ENCODE measurements around the gene HBS1L. TPM values are rescaled to one million over a fixed set of nuclear protein-coding genes. Genes with fewer than 3 reads are reported as not detected.

HBS1L gene
- total and polyA plus RNA-seq, 10 of the 15 experiments (the other 5 are each of a cell fraction or from before 2014, with no cell fraction given): 58.7 to 142 (median 78.8) TPM

GRCh38 chr6:134967711-134968110 lies 86.9 kb downstream of the HBS1L start:
- TF ChIP-seq CBX3 (IDR thresholded peaks at IDR 0.05; ENCODE audit: borderline replicate concordance, low read depth) (no peak), BCL3 (IDR thresholded peaks at IDR 0.05; ENCODE audit: borderline replicate concordance, insufficient read depth, low read depth, low read length, poor library complexity, severe bottlenecking) (peak; percentile 22), MEF2A (IDR thresholded peaks at IDR 0.05; ENCODE audit: insufficient read depth, low read depth, low read length) (0 out of 2 replicates have a peak, but pooled peaks have one; percentile 49), CHD1 (IDR thresholded peaks at IDR 0.05; ENCODE audit: low read depth, low read length) (no peak), ASH2L (IDR thresholded peaks at IDR 0.05; ENCODE audit: borderline replicate concordance, low read depth) (no peak), ATF7 (IDR thresholded peaks at IDR 0.05; ENCODE audit: low read depth) (no peak)
- TF ChIP-seq, protein P1, sequence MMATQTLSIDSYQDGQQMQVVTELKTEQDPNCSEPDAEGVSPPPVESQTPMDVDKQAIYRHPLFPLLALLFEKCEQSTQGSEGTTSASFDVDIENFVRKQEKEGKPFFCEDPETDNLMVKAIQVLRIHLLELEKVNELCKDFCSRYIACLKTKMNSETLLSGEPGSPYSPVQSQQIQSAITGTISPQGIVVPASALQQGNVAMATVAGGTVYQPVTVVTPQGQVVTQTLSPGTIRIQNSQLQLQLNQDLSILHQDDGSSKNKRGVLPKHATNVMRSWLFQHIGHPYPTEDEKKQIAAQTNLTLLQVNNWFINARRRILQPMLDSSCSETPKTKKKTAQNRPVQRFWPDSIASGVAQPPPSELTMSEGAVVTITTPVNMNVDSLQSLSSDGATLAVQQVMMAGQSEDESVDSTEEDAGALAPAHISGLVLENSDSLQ (IDR thresholded peaks at IDR 0.05): no peak
- TF ChIP-seq, protein P2, sequence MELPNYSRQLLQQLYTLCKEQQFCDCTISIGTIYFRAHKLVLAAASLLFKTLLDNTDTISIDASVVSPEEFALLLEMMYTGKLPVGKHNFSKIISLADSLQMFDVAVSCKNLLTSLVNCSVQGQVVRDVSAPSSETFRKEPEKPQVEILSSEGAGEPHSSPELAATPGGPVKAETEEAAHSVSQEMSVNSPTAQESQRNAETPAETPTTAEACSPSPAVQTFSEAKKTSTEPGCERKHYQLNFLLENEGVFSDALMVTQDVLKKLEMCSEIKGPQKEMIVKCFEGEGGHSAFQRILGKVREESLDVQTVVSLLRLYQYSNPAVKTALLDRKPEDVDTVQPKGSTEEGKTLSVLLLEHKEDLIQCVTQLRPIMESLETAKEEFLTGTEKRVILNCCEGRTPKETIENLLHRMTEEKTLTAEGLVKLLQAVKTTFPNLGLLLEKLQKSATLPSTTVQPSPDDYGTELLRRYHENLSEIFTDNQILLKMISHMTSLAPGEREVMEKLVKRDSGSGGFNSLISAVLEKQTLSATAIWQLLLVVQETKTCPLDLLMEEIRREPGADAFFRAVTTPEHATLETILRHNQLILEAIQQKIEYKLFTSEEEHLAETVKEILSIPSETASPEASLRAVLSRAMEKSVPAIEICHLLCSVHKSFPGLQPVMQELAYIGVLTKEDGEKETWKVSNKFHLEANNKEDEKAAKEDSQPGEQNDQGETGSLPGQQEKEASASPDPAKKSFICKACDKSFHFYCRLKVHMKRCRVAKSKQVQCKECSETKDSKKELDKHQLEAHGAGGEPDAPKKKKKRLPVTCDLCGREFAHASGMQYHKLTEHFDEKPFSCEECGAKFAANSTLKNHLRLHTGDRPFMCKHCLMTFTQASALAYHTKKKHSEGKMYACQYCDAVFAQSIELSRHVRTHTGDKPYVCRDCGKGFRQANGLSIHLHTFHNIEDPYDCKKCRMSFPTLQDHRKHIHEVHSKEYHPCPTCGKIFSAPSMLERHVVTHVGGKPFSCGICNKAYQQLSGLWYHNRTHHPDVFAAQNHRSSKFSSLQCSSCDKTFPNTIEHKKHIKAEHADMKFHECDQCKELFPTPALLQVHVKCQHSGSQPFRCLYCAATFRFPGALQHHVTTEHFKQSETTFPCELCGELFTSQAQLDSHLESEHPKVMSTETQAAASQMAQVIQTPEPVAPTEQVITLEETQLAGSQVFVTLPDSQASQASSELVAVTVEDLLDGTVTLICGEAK (IDR thresholded peaks at IDR 0.05; ENCODE audit: borderline replicate concordance): no peak
- Histone ChIP-seq H3K4me2 (ENCODE audit: control insufficient read depth, insufficient read depth) (no peak overlapping the region), H3K36me3 (ENCODE audit: control insufficient read depth in 2 of 2, insufficient read depth in 2 of 2, low read length in 1 of 2) (peaks cover 0 to 5% of the 10 kb centered on the region in 2 experiments; a peak in 1 of 4 replicates), H3K4me3 (no peak overlapping the region), H2AFZ (ENCODE audit: control insufficient read depth, low read depth, low read length) (no peak overlapping the region), H3K9me3 (replicated peaks; ENCODE audit: control insufficient read depth, insufficient read depth, low read length) (no peaks in the 10 kb centered on the region), H3K27ac (ENCODE audit: control insufficient read depth, insufficient read depth) (no peak overlapping the region), H3K4me1 (ENCODE audit: control insufficient read depth, insufficient read depth, low read length) (no peaks in the 10 kb centered on the region), H3K9ac (ENCODE audit: control insufficient read depth, insufficient read depth, low read length) (no peak overlapping the region), H3K79me2 (ENCODE audit: control insufficient read depth, insufficient read depth, low read length) (no peaks in the 10 kb centered on the region), H3K27me3 (replicated peaks in 1 of 2; ENCODE audit: control insufficient read depth in 2 of 2, insufficient read depth in 2 of 2, low read length in 1 of 2) (no peaks in the 10 kb centered on the region), H4K20me1 (ENCODE audit: control insufficient read depth, insufficient read depth) (no peaks in the 10 kb centered on the region)
- SMC1A ChIA-PET (ENCODE audit: uncharacterized antibody, unreplicated experiment): interaction anchor here (0.6 to 1.2 kb wide), 6 partner anchors 8 to 458 kb away, joined by 3 to 4 read pairs (median 3); no protein-coding TSS in a partner anchor
- ATAC-seq (peak; percentile 23; the same call in 1 of the 3 replicates), DNase-seq (ENCODE audit: low read depth, low spot score) (no peak), FAIRE-seq (no peak)
- no TSS peak for BruUV-seq (replicated peaks)
- 3% methylated on average over 1 of the region's 1 CpG for WGBS (ENCODE audit: insufficient coverage, insufficient replicate concordance, low lambda C conversion rate, missing lambda C conversion rate)
- CTCF ChIA-PET: interaction anchor here (1.2 to 2.3 kb wide), 3 partner anchors 10 to 29 kb away, joined by 3 to 15 read pairs (median 5); no protein-coding TSS in a partner anchor
- POLR2A ChIA-PET: no interaction called here
- in situ Hi-C loops (cut with MboI): no loop called here
- RAD21 ChIA-PET (ENCODE audit: unreplicated experiment): interaction anchor here (1.2 kb wide), 1 partner anchor 472 kb away, joined by 4 read pairs; no protein-coding TSS in a partner anchor
- intact Hi-C loops (cut with micrococcal nuclease; ENCODE audit: unreplicated experiment): no loop called here

Data from GM12878 (cell line).